HG02571 (cell line): ENCODE measurements around the gene OCA2.
"Not testable (repeated sequence)": the region's sequence is repeated elsewhere in the genome, so short reads cannot be mapped to it uniquely, and the experiment has no call there.

Experiments used
- ATAC-seq: cut with Tn5 transposase; IDR thresholded peaks from one replicate; pipeline ENCODE4 v1.9.1; 2021; ENCODE audit warnings: mild to moderate bottlenecking, moderate library complexity; ENCODE audit not compliant: unreplicated experiment

The OCA2 gene

GRCh38 chr15:28098766-28099554 lies at the start of gene OCA2:
Gene OCA2, minus strand, starts transcription at chr15:28099315. Its CDS starts 17,441 bp downstream, at chr15:28081874.
- ATAC-seq, result no peak

GRCh38 chr15:28147801-28148200 lies 48.7 kb upstream of the OCA2 start:
- no peak for ATAC-seq

DNA sequence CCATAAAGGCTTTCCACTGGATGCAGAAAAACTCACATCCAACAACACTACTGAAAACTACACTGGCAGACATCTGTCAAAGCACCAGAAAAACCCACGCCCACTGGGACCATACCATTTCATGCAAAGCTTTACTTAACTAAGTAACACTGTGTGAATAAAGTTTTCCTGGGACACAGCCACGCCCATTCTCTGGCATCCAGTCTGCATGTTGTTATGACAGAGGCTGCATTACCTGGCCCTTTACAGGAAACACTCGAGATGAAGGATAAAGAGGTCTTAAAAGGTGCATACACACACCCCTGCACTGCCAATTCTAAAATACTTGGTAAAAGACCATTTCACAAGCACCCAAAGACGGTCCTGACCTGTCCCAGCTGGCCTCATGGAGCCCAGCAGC lies 46.3 kb upstream of the OCA2 start:
- ATAC-seq, result not testable (repeated sequence)

- ATAC-seq, result no peak
These were observed 40.9 kb upstream of the OCA2 start for GRCh38 chr15:28140062-28140461.

- not testable (repeated sequence) for ATAC-seq
These were observed 38.4 kb upstream of the OCA2 start for GRCh38 chr15:28137408-28138039.

GRCh38 chr15:28136236-28136904 lies 37.3 kb upstream of the OCA2 start:
- peak; percentile 95 for ATAC-seq

- no peak for ATAC-seq
These were observed 34.2 kb upstream of the OCA2 start for GRCh38 chr15:28133281-28133680.

DNA sequence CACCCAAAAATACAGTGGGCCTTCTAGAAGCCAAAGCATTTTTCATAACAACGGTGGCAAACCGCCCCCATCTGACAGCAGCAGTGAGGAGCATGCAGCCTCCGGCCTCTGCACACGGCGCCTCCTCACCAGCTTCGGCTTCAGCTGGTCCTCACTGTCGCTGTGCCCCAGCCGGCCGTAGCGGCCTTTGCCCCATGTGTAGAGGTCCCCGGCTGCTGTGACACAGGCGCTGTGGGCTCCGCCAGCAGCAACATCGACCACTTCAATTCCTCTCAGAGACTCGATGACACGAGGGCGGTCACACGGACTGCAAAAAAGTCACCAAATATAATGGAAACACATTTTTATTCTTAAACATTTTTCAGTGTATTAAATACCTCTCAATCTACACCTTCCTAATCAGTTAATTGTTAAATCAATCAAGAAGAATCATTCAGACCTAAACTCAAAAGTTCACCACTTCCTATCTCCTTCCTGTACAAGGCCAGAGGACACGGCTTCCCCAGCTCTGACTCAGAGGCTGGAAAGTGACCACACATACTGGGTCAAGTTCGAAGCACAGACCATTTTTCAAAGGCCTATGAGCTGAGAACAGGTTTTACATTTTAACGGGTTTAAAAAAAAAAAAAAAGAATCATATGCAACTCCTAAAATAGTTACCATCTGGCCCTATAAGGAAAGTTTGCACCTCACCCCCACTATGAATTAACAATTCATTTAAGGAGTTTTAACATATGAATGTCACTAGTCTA lies 33.6 kb upstream of the OCA2 start:
- ATAC-seq, result no peak

DNA sequence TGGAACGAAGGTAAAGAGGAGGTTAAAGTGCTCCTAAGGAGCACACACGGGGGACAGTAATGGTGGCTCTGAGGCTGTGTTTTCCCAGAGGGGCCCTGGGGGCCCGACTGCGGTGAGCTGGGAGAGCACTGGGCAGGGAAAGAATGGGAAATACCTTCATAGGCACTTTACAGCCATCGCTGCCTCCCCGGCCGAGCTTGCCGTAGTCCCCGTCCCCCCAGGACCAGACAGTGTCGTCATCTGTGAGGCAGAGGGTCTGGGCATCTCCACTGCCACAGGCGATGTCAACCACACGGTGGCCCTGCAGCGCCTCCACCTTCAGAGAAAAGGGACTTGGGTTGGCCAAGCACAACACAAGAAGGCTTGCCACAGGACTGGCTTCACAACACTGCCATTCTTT lies 32.8 kb upstream of the OCA2 start:
- ATAC-seq, result no peak

GRCh38 chr15:28131400-28131799 lies 32.3 kb upstream of the OCA2 start:
- no peak for ATAC-seq

- ATAC-seq, result no peak
These were observed 31.5 kb upstream of the OCA2 start for GRCh38 chr15:28130651-28131050.

- no peak for ATAC-seq
These were observed 30.2 kb upstream of the OCA2 start for GRCh38 chr15:28129231-28129848.

- no peak for ATAC-seq
These were observed 28.9 kb upstream of the OCA2 start for GRCh38 chr15:28128031-28128430.

DNA sequence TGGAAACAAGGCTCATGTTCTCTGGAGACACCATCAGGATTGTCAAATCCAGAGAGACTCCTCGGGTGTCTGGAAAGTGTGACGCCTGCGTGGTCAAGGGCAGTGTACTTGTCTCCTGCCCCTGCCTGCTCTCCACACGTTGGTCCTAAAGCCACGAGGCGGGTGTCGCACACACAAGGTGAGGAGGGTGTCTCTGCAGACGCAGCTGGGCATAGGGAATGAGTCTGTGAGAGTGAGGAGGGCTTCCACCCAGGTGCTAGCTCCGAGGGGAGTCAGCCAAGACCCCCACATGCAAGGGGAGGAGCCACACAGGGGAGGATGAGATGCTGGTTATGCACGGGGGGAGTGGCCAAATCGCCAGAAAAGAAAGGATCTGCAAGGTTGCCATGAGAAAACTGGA lies 27.9 kb upstream of the OCA2 start:
- no peak for ATAC-seq

GRCh38 chr15:28125673-28126651 lies 26.8 kb upstream of the OCA2 start:
- no peak for ATAC-seq

GRCh38 chr15:28124841-28125240 lies 25.7 kb upstream of the OCA2 start:
- no peak for ATAC-seq

DNA sequence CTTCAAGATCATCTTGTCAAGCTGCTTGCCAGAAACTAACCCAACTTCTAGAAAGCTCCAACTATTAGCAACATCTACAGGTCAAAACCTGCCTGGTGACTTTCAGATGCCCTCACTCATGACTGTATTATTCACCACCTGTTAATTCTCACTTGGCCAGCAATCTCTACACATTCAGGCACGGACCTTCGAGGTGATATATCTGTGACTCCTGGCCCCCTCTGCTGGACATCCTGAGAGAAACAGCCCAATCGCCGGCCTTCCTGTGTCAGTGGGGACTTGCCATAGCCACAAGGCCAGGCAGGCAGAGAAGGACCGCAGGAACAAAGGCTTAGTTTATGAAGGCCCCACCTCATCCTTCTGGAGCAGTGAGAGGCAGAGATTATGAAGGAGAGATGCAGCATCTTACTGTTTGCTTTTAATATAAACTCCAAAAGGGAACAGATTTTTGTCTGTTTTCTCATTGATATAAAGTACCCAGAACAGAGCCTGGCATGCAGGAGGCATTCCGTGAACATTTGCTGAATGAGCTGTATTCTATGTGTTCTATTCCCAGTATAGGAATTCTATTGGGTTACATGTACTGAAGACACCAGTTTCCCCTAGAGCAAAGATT lies 24.4 kb upstream of the OCA2 start:
- no peak for ATAC-seq

DNA sequence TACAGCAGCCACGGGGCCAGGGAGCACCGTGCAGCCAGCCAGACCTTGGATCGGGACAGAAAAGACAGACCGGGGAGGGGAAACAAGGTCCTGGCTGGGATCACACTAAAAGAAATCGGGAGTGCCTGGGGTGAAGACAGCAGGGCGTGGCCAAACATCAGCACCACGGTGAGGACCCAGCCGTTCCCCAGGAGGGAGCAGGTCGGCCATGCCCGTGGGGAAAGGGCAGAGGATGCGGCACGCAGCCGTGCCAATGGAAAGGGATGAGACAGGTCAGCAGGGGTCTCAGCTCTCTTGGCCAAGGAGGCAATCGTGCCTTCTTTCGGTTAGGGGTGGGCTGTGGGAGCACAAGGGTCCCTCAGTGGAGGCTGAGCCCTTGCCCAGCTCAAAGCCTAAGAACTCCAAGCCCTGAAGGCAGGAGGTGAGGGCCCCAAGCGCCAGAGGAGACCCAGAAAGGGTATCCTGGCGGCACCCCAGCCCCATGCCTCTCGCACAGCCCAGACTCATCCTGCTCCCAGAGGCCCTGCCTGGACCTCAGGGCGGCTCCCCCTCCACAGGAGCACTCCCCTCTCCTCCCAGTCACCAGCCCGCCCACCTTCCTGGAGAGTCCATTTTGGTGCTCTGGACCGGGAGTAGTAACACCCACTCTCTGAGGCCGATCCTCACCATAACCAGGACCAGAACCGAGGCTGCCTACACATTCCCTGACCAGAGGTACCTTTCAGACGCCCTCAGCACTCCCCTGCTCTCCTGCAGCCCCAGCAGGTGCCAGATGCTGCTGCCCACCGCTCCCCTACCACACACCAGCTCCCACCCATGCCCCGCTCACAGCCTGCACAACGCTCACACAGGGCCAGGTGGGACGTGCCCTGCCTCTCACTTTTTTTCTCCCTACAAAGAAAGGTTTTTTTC lies 23.2 kb upstream of the OCA2 start:
- ATAC-seq, result no peak
